Endothelial cell of umbilical vein (primary cell): ENCODE data around the gene AKAP6. TPM values are rescaled to one million over a fixed set of nuclear protein-coding genes. Genes with fewer than 3 reads are reported as not detected.

Source experiments
- BruUV-seq: library from RNA; stranded (reverse); fragments of 400-500 nt; replicated peaks from 2 replicates; lab custom pipeline; 2021; lab: Mats Ljungman, UMichigan
- CTCF ChIA-PET: fragments of 300-600, 350-600 bp; sonication (Branson Sonifier 250); formaldehyde crosslinking; loops from one replicate; lab custom pipeline; 2021; ENCODE audit warnings: antibody characterized with exemption, inconsistent platforms; lab: Charles Lee
- POLR2A ChIA-PET: fragments of 300-600, 350-600 bp; sonication (Branson Sonifier 250); formaldehyde crosslinking; loops from one replicate; lab custom pipeline; 2021; ENCODE audit warnings: antibody characterized with exemption, inconsistent platforms; lab: Charles Lee
- DNase-seq: peaks from one replicate; pipeline ENCODE4 v3.0.0-alpha.2; 2011; ENCODE audit warnings: low read depth, low spot score
- FAIRE-seq: peaks from 2 replicates; lab custom pipeline; 2011; peaks lifted over from hg19 to GRCh38; lab: Jason Lieb, UNC
- H2AFZ ChIP-seq: 2 replicates; pipeline ENCODE4 v1.6.0; 2012; ENCODE audit warnings: low read depth, low read length, control low read depth, inconsistent platforms
- H3K27ac ChIP-seq: 2 replicates; pipeline ENCODE4 v1.5.1; 2011; ENCODE audit warnings: low read depth, mild to moderate bottlenecking, control low read depth, low read length, moderate library complexity; ENCODE audit not compliant: insufficient read depth
- H3K27me3 ChIP-seq, 2 experiments: 2 replicates each; pipeline versions ENCODE4 v1.6.0 to v1.6.1; 2011; ENCODE audit warnings: low read length in 2 of 2, mixed read lengths in 1 of 2; ENCODE audit not compliant: control insufficient read depth in 2 of 2, insufficient read depth in 2 of 2
- H3K36me3 ChIP-seq, 2 experiments: 2 replicates in 1 of 2; 3 replicates in 1 of 2; pipeline ENCODE4 v1.5.1; 2011; ENCODE audit warnings: low read length in 2 of 2, mild to moderate bottlenecking in 1 of 2, moderate library complexity in 1 of 2; ENCODE audit not compliant: control insufficient read depth in 2 of 2, insufficient read depth in 2 of 2; ENCODE audit errors: extremely low read depth in 1 of 2
- H3K4me1 ChIP-seq: 3 replicates; pipeline ENCODE4 v1.5.1; 2011; ENCODE audit warnings: mild to moderate bottlenecking, low read length; ENCODE audit not compliant: control insufficient read depth, insufficient read depth; ENCODE audit errors: extremely low read depth
- H3K4me2 ChIP-seq: 2 replicates; pipeline ENCODE4 v1.6.1; 2011; ENCODE audit warnings: low read length, control low read depth, mixed read lengths; ENCODE audit not compliant: insufficient read depth
- H3K4me3 ChIP-seq, 3 experiments: fragments of 200-600 bp in 1 of 3; sonication (generic), shearing (Covaris generic) in 1 of 3; replicated peaks in 1 of 3; 2 replicates each; pipeline ENCODE4 v1.5.1; 2011 to 2016; ENCODE audit warnings: control low read depth in 3 of 3, low read length in 3 of 3, mild to moderate bottlenecking in 2 of 3, inconsistent platforms in 1 of 3, low read depth in 1 of 3, moderate library complexity in 1 of 3; ENCODE audit not compliant: insufficient read depth in 1 of 3
- H3K79me2 ChIP-seq: 2 replicates; pipeline ENCODE4 v1.6.0; 2012; ENCODE audit warnings: low read length, inconsistent platforms; ENCODE audit not compliant: control insufficient read depth, insufficient read depth
- H3K9ac ChIP-seq: replicated peaks from 2 replicates; pipeline ENCODE3; 2011; ENCODE audit warnings: low read length, control low read depth; ENCODE audit not compliant: insufficient read depth; ENCODE audit errors: extremely low read depth
- H3K9me1 ChIP-seq: replicated peaks from 3 replicates; pipeline ENCODE4 v1.6.0; 2011; ENCODE audit warnings: mild to moderate bottlenecking, low read length; ENCODE audit not compliant: control insufficient read depth, insufficient read depth; ENCODE audit errors: extremely low read depth
- H3K9me3 ChIP-seq: replicated peaks from 2 replicates; pipeline ENCODE4 v1.5.1; 2012; ENCODE audit warnings: low read length, inconsistent platforms; ENCODE audit not compliant: control insufficient read depth, insufficient read depth
- H4K20me1 ChIP-seq: replicated peaks from 2 replicates; pipeline ENCODE3; 2011; ENCODE audit warnings: mild to moderate bottlenecking, low read length; ENCODE audit not compliant: control insufficient read depth, insufficient read depth; ENCODE audit errors: extremely low read depth
- CTCF ChIP-seq, 2 donors: IDR thresholded peaks; 1 replicate in 1 of 2; 2 replicates in 1 of 2; pipeline ENCODE4 v1.5.1; 2011; ENCODE audit warnings: low read length in 2 of 2, mild to moderate bottlenecking in 2 of 2, moderate library complexity in 2 of 2, control low read depth in 1 of 2, inconsistent platforms in 1 of 2, low read depth in 1 of 2; ENCODE audit not compliant: insufficient read depth in 1 of 2; ENCODE audit errors: extremely low read depth in 1 of 2
- EZH2 ChIP-seq: IDR thresholded peaks from 2 replicates; pipeline ENCODE4 v1.6.1; 2012; ENCODE audit warnings: borderline replicate concordance, low read depth, mild to moderate bottlenecking, moderate library complexity, low read length, inconsistent platforms; ENCODE audit not compliant: severe bottlenecking
- FOS ChIP-seq: IDR thresholded peaks from 2 replicates; pipeline ENCODE4 v1.6.1; 2011; ENCODE audit warnings: mild to moderate bottlenecking, low read length, moderate library complexity, borderline replicate concordance; ENCODE audit not compliant: insufficient read depth
- GATA2 ChIP-seq: IDR thresholded peaks from 2 replicates; pipeline ENCODE4 v1.7.0; 2011; ENCODE audit warnings: low read depth, mild to moderate bottlenecking, moderate library complexity, mixed read lengths, low read length; ENCODE audit not compliant: insufficient read length, insufficient read depth
- JUN ChIP-seq: IDR thresholded peaks from 2 replicates; pipeline ENCODE4 v1.6.1; 2011; ENCODE audit warnings: borderline replicate concordance, low read depth; ENCODE audit not compliant: insufficient read length, insufficient read depth
- MYC ChIP-seq: IDR thresholded peaks from one replicate; pipeline ENCODE4 v1.6.1; 2011; ENCODE audit warnings: mild to moderate bottlenecking, low read depth, low read length
- POLR2A ChIP-seq: IDR thresholded peaks from 2 replicates; pipeline ENCODE4 v1.6.1; 2012; ENCODE audit warnings: low read depth, mild to moderate bottlenecking, control low read depth, low read length
- POLR2AphosphoS5 ChIP-seq: IDR thresholded peaks from 2 replicates; pipeline ENCODE4 v1.6.1; 2012; ENCODE audit warnings: low read depth, mild to moderate bottlenecking, control low read depth, low read length, moderate library complexity; ENCODE audit not compliant: insufficient read depth
- dilution Hi-C: fragments of 300-500 bp; cut with MboI; formaldehyde crosslinking; loops from one replicate; pipeline ENCODE4 v1.15.0; 2019; ENCODE audit warnings: low sequenced_read_pairs; ENCODE audit not compliant: extremely low pct_ligation_motif_present
- intact Hi-C: fragments of 100-400 bp; cut with micrococcal nuclease; formaldehyde crosslinking; loops from one replicate; pipeline ENCODE4 v1.10.0; 2022
- polyA plus RNA-seq, 4 experiments: library from polyadenylated mRNA; depleted of rRNA in 3 of 4; stranded (reverse) in 3 of 4; unstranded in 1 of 4; fragments of >200 nt; gene quantifications; 2 replicates each; pipeline versions ENCODE4 v1.2.1 to v1.2.3, GENCODE V29; 2011 to 2012; ENCODE audit warnings: missing spikeins in 1 of 4
- total RNA-seq: library from RNA; stranded (reverse); gene quantifications from 2 replicates; pipeline ENCODE4 v1.2.3, GENCODE V29; 2021
- TF ChIP-seq, protein P1 (sequence below): IDR thresholded peaks from 2 replicates; pipeline ENCODE4 v1.6.1; 2011; ENCODE audit not compliant: insufficient read depth, insufficient read length

Gene AKAP6
- total and polyA plus RNA-seq, 2 donors (not counting 3 experiments of a cell fraction or from before 2014, with no cell fraction given): 0.03 to 0.49 TPM

GRCh38 chr14:32764131-32764530 lies 435.0 kb downstream of the AKAP6 start:
- TF ChIP-seq, protein P1, sequence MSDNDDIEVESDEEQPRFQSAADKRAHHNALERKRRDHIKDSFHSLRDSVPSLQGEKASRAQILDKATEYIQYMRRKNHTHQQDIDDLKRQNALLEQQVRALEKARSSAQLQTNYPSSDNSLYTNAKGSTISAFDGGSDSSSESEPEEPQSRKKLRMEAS: no peak
- TF ChIP-seq POLR2A (no peak), MYC (no peak), GATA2 (no peak), FOS (no peak), JUN (no peak), CTCF (IDR thresholded peaks at IDR 0.05; ENCODE audit: extremely low read depth in 1 of 2, insufficient read depth in 1 of 2, low read depth in 1 of 2, low read length in 2 of 2) (no peak), EZH2 (no peak), POLR2AphosphoS5 (no peak)
- CTCF ChIA-PET: no interaction called here
- Histone ChIP-seq H3K36me3 (no peaks in the 10 kb centered on the region), H3K9me1 (no peaks in the 10 kb centered on the region), H4K20me1 (no peaks in the 10 kb centered on the region), H3K27me3 (no peaks in the 10 kb centered on the region), H3K27ac (no peak overlapping the region), H3K4me3 (no peak overlapping the region), H3K9ac (no peak overlapping the region), H2AFZ (no peak overlapping the region), H3K79me2 (no peaks in the 10 kb centered on the region), H3K9me3 (no peaks in the 10 kb centered on the region), H3K4me2 (no peak overlapping the region), H3K4me1 (no peaks in the 10 kb centered on the region)
- FAIRE-seq (no peak), DNase-seq (no peak)
- dilution Hi-C loops (no loop called here), intact Hi-C loops (no loop called here)
- POLR2A ChIA-PET: no interaction called here
- no TSS peak for BruUV-seq
